ENCODE measurements around the gene COL4A1.
A peak's percentile ranks its signal among the peaks of the same experiment; 100 is the strongest.

Gene COL4A1

GRCh38 chr13:110103534-110103933 is 203.4 kb downstream of the COL4A1 start:
- Histone ChIP-seq H3K36me3 (ENCODE audit: control insufficient read depth in 4 of 4, insufficient read depth in 4 of 4, low read length in 3 of 4) (no peaks in the 10 kb centered on the region), H3K9me3 (ENCODE audit: control extremely low read depth in 1 of 5, control insufficient read depth in 4 of 5, insufficient read depth in 2 of 5, low read depth in 1 of 5, low read length in 4 of 5) (peaks cover 4 to 28% (median 8%) of the 10 kb centered on the region in 5 experiments), H3K27ac (ENCODE audit: insufficient read depth in 1 of 2, low read depth in 1 of 2, low read length in 2 of 2, poor library complexity in 1 of 2, severe bottlenecking in 2 of 2) (no peak overlapping the region), H3K4me1 (ENCODE audit: control extremely low read depth in 1 of 4, control insufficient read depth in 4 of 4, insufficient read depth in 4 of 4, low read length in 3 of 4) (no peaks in the 10 kb centered on the region), H3K4me3 (ENCODE audit: control insufficient read depth in 1 of 7, extremely low read depth in 1 of 7, insufficient read depth in 4 of 7, low read depth in 2 of 7, low read length in 6 of 7) (no peak overlapping the region), H3K27me3 (replicated peaks in 2 of 5; ENCODE audit: control insufficient read depth in 4 of 5, insufficient read depth in 5 of 5, low read length in 4 of 5) (no peaks in the 10 kb centered on the region)
- ChIA-PET POLR2A (interaction anchor here (0.6 kb wide), 1 partner anchor 336 kb away, joined by 3 read pairs; no protein-coding TSS in a partner anchor), CTCF (interaction anchor here (2.1 kb wide), 1 partner anchor 10 kb away, joined by 7 read pairs; no protein-coding TSS in a partner anchor)
- DNase-seq, result no peak
- 20% methylated on average over 1 of the region's 2 CpGs for WGBS (ENCODE audit: insufficient coverage)

GRCh38 chr13:110103026-110103425 is 203.9 kb downstream of the COL4A1 start:
- DNase-seq, result peak in 1 of 3 donors; percentile 36
- Histone ChIP-seq H3K36me3 (ENCODE audit: control insufficient read depth in 4 of 4, insufficient read depth in 4 of 4, low read length in 3 of 4) (no peaks in the 10 kb centered on the region), H3K4me3 (ENCODE audit: control insufficient read depth in 1 of 7, extremely low read depth in 1 of 7, insufficient read depth in 4 of 7, low read depth in 2 of 7, low read length in 6 of 7) (no peak overlapping the region), H3K4me1 (ENCODE audit: control extremely low read depth in 1 of 4, control insufficient read depth in 4 of 4, insufficient read depth in 4 of 4, low read length in 3 of 4) (no peaks in the 10 kb centered on the region), H3K27ac (ENCODE audit: insufficient read depth in 1 of 2, low read depth in 1 of 2, low read length in 2 of 2, poor library complexity in 1 of 2, severe bottlenecking in 2 of 2) (no peak overlapping the region), H3K27me3 (replicated peaks in 2 of 5; ENCODE audit: control insufficient read depth in 4 of 5, insufficient read depth in 5 of 5, low read length in 4 of 5) (no peaks in the 10 kb centered on the region), H3K9me3 (ENCODE audit: control extremely low read depth in 1 of 5, control insufficient read depth in 4 of 5, insufficient read depth in 2 of 5, low read depth in 1 of 5, low read length in 4 of 5) (peaks cover 4 to 32% (median 8%) of the 10 kb centered on the region in 5 experiments)
- WGBS (ENCODE audit: insufficient coverage), result 100% methylated on average over 5 of the region's 5 CpGs
- CTCF ChIA-PET, result interaction anchor here (0.9 to 2.1 kb wide), 2 partner anchors 10 to 11 kb away, joined by 3 to 7 read pairs; no protein-coding TSS in a partner anchor
- POLR2A ChIA-PET, result no interaction called here

- Histone ChIP-seq H3K4me3 (ENCODE audit: control insufficient read depth in 1 of 7, extremely low read depth in 1 of 7, insufficient read depth in 4 of 7, low read depth in 2 of 7, low read length in 6 of 7) (no peak overlapping the region), H3K27ac (ENCODE audit: insufficient read depth in 1 of 2, low read depth in 1 of 2, low read length in 2 of 2, poor library complexity in 1 of 2, severe bottlenecking in 2 of 2) (no peak overlapping the region), H3K9me3 (ENCODE audit: control extremely low read depth in 1 of 5, control insufficient read depth in 4 of 5, insufficient read depth in 2 of 5, low read depth in 1 of 5, low read length in 4 of 5) (peaks cover 4 to 32% (median 8%) of the 10 kb centered on the region in 5 experiments), H3K36me3 (ENCODE audit: control insufficient read depth in 4 of 4, insufficient read depth in 4 of 4, low read length in 3 of 4) (no peaks in the 10 kb centered on the region), H3K4me1 (ENCODE audit: control extremely low read depth in 1 of 4, control insufficient read depth in 4 of 4, insufficient read depth in 4 of 4, low read length in 3 of 4) (no peaks in the 10 kb centered on the region), H3K27me3 (replicated peaks in 2 of 5; ENCODE audit: control insufficient read depth in 4 of 5, insufficient read depth in 5 of 5, low read length in 4 of 5) (no peaks in the 10 kb centered on the region)
- 100% methylated on average over 1 of the region's 4 CpGs for WGBS (ENCODE audit: insufficient coverage)
- DNase-seq, result no peak
- ChIA-PET POLR2A (no interaction called here), CTCF (interaction anchor here (0.8 to 1.0 kb wide), 2 partner anchors 9 to 1140 kb away, joined by 3 read pairs; no protein-coding TSS in a partner anchor)
Observed at GRCh38 chr13:110102053-110102452, 204.9 kb downstream of the COL4A1 start.

DNA sequence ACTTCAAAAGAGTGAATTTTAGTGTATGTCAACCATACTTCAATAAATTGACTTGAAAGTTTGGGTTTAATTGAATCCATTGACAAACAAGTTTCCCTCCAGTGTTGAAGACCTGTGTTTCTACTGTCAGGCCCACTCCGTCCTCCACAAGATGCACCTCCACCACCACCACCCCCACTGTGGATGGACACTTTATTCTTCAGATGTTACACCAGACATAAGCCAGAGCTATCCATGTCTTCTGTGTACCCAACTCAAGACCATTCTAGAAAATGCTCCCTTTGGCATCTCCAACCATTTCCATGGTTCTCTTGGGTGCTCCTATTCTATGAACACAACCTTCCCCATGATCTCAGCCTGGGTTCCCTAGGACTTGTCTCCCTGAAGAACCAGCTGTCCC is 207.0 kb downstream of the COL4A1 start:
- 92% methylated on average over 1 of the region's 1 CpG for WGBS (ENCODE audit: insufficient coverage)
- Histone ChIP-seq H3K36me3 (ENCODE audit: control insufficient read depth in 4 of 4, insufficient read depth in 4 of 4, low read length in 3 of 4) (no peaks in the 10 kb centered on the region), H3K9me3 (ENCODE audit: control extremely low read depth in 1 of 5, control insufficient read depth in 4 of 5, insufficient read depth in 2 of 5, low read depth in 1 of 5, low read length in 4 of 5) (peaks cover 4 to 32% (median 8%) of the 10 kb centered on the region in 5 experiments), H3K4me3 (ENCODE audit: control insufficient read depth in 1 of 7, extremely low read depth in 1 of 7, insufficient read depth in 4 of 7, low read depth in 2 of 7, low read length in 6 of 7) (no peak overlapping the region), H3K4me1 (ENCODE audit: control extremely low read depth in 1 of 4, control insufficient read depth in 4 of 4, insufficient read depth in 4 of 4, low read length in 3 of 4) (no peaks in the 10 kb centered on the region), H3K27ac (ENCODE audit: insufficient read depth in 1 of 2, low read depth in 1 of 2, low read length in 2 of 2, poor library complexity in 1 of 2, severe bottlenecking in 2 of 2) (no peak overlapping the region), H3K27me3 (replicated peaks in 2 of 5; ENCODE audit: control insufficient read depth in 4 of 5, insufficient read depth in 5 of 5, low read length in 4 of 5) (no peaks in the 10 kb centered on the region)
- ChIA-PET CTCF (no interaction called here), POLR2A (no interaction called here)
- no peak for DNase-seq
